ENCODE results near the gene ZNF225. TPM values are rescaled to one million over a fixed set of nuclear protein-coding genes. Genes with fewer than 3 reads are reported as not detected.
A peak's percentile ranks its signal among the peaks of the same experiment; 100 is the strongest.

Gene ZNF225
- total and polyA plus RNA-seq, 2 of the 4 experiments (the other 2 are of a cell fraction) = 1.5 to 5.7 TPM

DNA sequence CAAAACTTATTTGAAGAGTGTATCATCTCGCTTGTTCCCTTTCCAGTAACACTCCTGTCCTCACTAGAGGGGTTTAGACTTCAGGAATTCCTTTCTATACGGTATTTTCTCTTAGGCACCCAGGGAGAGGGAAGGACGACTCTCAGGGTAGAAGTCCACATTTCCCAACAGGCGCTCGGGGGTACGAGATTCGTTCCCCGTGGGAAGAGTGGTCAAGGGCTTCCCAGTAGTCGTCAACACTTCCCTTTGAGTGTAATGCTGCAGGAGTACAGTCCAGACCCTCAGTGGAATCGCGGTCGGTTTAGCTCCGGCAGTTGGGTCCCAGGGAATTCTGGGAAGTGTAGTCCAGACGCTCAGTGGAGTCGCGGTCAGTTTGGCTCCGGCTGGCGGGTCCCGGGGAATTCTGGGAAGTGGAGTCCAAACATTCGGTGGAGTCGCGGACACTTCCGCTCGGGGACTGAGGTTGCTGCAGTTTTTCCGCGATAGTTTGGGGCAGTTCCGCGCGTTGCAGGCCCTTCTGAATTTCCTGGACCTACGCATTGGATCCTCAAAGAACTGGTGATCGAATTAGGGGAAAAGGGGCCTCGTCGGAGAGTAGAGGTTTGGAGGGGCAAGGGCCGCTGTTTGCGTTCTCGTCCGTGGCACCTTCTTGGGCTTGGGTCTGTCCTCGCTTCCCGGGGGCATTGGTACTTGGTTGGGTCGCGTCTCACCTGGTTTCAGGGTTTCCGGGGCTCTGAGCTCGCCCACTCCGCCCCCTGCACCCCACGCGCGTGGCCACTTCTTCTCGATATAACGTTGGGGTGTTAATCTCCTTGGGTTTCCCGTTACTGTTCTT, 19.1 kb upstream of the ZNF225 start, which contains the start of gene ZNF224:
ZNF224 (plus strand) TSS at position 431 of the 835 bp plus-strand sequence. CDS start 3,513 bp downstream, outside the sequence.
- TF ChIP-seq, protein P1, sequence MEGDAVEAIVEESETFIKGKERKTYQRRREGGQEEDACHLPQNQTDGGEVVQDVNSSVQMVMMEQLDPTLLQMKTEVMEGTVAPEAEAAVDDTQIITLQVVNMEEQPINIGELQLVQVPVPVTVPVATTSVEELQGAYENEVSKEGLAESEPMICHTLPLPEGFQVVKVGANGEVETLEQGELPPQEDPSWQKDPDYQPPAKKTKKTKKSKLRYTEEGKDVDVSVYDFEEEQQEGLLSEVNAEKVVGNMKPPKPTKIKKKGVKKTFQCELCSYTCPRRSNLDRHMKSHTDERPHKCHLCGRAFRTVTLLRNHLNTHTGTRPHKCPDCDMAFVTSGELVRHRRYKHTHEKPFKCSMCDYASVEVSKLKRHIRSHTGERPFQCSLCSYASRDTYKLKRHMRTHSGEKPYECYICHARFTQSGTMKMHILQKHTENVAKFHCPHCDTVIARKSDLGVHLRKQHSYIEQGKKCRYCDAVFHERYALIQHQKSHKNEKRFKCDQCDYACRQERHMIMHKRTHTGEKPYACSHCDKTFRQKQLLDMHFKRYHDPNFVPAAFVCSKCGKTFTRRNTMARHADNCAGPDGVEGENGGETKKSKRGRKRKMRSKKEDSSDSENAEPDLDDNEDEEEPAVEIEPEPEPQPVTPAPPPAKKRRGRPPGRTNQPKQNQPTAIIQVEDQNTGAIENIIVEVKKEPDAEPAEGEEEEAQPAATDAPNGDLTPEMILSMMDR (conservative IDR thresholded peaks at IDR 0.05; ENCODE audit: low read depth, low read length) = no peak
- TF ChIP-seq POLR2A (IDR thresholded peaks at IDR 0.05; ENCODE audit: low read depth, low read length) = peak; percentile 55; the same call in 1 of the 2 replicates
- TF ChIP-seq SMC3 (IDR thresholded peaks at IDR 0.05; ENCODE audit: low read depth, low read length) = no peak
- TF ChIP-seq CHD1 (IDR thresholded peaks at IDR 0.05; ENCODE audit: low read depth, low read length) = no peak
- TF ChIP-seq, protein P2, sequence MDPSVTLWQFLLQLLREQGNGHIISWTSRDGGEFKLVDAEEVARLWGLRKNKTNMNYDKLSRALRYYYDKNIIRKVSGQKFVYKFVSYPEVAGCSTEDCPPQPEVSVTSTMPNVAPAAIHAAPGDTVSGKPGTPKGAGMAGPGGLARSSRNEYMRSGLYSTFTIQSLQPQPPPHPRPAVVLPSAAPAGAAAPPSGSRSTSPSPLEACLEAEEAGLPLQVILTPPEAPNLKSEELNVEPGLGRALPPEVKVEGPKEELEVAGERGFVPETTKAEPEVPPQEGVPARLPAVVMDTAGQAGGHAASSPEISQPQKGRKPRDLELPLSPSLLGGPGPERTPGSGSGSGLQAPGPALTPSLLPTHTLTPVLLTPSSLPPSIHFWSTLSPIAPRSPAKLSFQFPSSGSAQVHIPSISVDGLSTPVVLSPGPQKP (IDR thresholded peaks at IDR 0.05; ENCODE audit: borderline replicate concordance, low read depth, low read length) = no peak
- TF ChIP-seq MAZ (IDR thresholded peaks at IDR 0.05; ENCODE audit: borderline replicate concordance, low read depth, low read length) = peak; percentile 27; the same call in 1 of the 2 replicates
- in situ Hi-C loops (cut with MboI; ENCODE audit: low sequenced_read_pairs) = no loop called here
- Histone ChIP-seq H2AFZ (replicated peaks; ENCODE audit: low read length, poor library complexity) (peak within 1 kb of the TSS; percentile 100), H3K18ac (ENCODE audit: low read depth, low read length) (peak within 1 kb of the TSS; percentile 45; the same call in 1 of the 2 replicates), H4K5ac (ENCODE audit: low read depth, low read length) (peak within 1 kb of the TSS; percentile 79; the same call in 1 of the 2 replicates), H2BK20ac (ENCODE audit: low read depth, low read length) (no peak within 1 kb of the TSS), H3K36me3 (ENCODE audit: control insufficient read depth, insufficient read depth, low read length) (peaks cover 8% of the 10 kb centered on the region), H3K9ac (ENCODE audit: low read depth, low read length) (peak within 1 kb of the TSS; percentile 89), H2BK15ac (ENCODE audit: low read depth, low read length) (no peak within 1 kb of the TSS; the same call in 2 of the 3 replicates), H3K4ac (ENCODE audit: low read depth, low read length) (peak within 1 kb of the TSS; percentile 82), H2AK9ac (replicated peaks; ENCODE audit: low read depth, low read length, poor library complexity) (peak within 1 kb of the TSS; percentile 95), H3K9me1 (ENCODE audit: insufficient read depth, low read length) (no peaks in the 10 kb centered on the region), H3K4me3 (ENCODE audit: insufficient read depth, low read depth, low read length) (peak within 1 kb of the TSS; percentile 83), H4K8ac (ENCODE audit: low read depth in 2 of 2, low read length in 2 of 2) (peak within 1 kb of the TSS; percentile 56 to 89), H3K27ac (ENCODE audit: insufficient read depth, low read length) (peak within 1 kb of the TSS; percentile 66), H3K79me1 (ENCODE audit: low read depth in 1 of 2, low read length in 2 of 2) (peaks cover 14 to 25% of the 10 kb centered on the region in 2 experiments), H4K20me1 (ENCODE audit: insufficient read depth, low read length) (no peaks in the 10 kb centered on the region), H3K14ac (replicated peaks; ENCODE audit: low read depth, low read length) (peak within 1 kb of the TSS; percentile 94), H3K9me3 (ENCODE audit: control insufficient read depth, insufficient read depth, low read length) (no peaks in the 10 kb centered on the region), H3K4me2 (ENCODE audit: low read depth, low read length) (peak within 1 kb of the TSS; percentile 99), H3K56ac (ENCODE audit: extremely low read depth, insufficient read depth, low read length) (peak within 1 kb of the TSS; percentile 91), H2BK120ac (ENCODE audit: low read depth, low read length) (peak within 1 kb of the TSS; percentile 24), H3K23ac (ENCODE audit: low read depth, low read length) (peak within 1 kb of the TSS; percentile 95), H2BK5ac (ENCODE audit: low read depth, low read length, poor library complexity, severe bottlenecking) (peak within 1 kb of the TSS; percentile 59), H3K4me1 (ENCODE audit: control insufficient read depth, insufficient read depth, low read length) (no peaks in the 10 kb centered on the region), H4K91ac (ENCODE audit: insufficient read depth, low read depth, low read length) (peak within 1 kb of the TSS; percentile 71), H2AK5ac (ENCODE audit: low read depth, low read length) (no peak within 1 kb of the TSS), H3K27me3 (ENCODE audit: control insufficient read depth, insufficient read depth, low read length) (no peaks in the 10 kb centered on the region)
- ChIA-PET POLR2A (ENCODE audit: unreplicated experiment) (no interaction called here), CTCF (no interaction called here)
- no TSS peak for BruUV-seq (replicated peaks)
- ATAC-seq (ENCODE audit: low read depth) = peak; percentile 98
- WGBS, 2 experiments (ENCODE audit: extremely low coverage in 2 of 2, insufficient read length in 1 of 2) = 3% methylated on average over 18 of the region's 50 CpGs; no CpG with 5 or more reads in 1 of the 2 experiments
- intact Hi-C loops (cut with micrococcal nuclease) = loop anchor here (10.0 kb wide), 1 partner anchor 159 kb away; the partner anchor contains the start of gene ZNF45
- dilution Hi-C loops (cut with HindIII; ENCODE audit: low sequenced_read_pairs, unreplicated experiment) = no loop called here
- peak; percentile 90 for DNase-seq
